ENCODE data around the gene VARS2. TPM values are rescaled to one million over a fixed set of nuclear protein-coding genes. Genes with fewer than 3 reads are reported as not detected.
"Not testable (repeated sequence)": the region's sequence is repeated elsewhere in the genome, so short reads cannot be mapped to it uniquely, and the experiment has no call there.

VARS2 gene
- total RNA-seq, 1 donor from 2014 or later = 28.1 TPM

DNA sequence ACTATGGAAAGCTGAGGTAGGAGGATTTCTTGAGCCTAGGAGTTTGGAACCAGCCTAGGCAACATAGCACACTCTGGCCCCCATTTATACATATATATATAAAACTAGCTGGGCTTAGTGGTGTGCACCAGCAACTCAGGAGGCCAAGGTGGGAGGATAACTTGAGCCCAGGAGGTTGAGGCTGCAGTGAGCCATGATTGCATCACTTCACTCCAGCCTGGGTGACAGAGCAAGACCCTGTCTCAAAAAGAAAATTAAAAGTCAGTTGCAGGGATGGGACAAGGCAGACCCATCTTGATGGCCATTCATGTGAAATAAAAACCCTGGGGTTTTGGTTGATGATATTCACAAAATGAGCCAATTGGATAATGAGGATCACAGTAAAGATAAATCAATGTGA, 12.6 kb upstream of the VARS2 start:
- H3K4me3 ChIP-seq (ENCODE audit: low read depth, low read length) = no peak overlapping the region
- TF ChIP-seq, protein P1, sequence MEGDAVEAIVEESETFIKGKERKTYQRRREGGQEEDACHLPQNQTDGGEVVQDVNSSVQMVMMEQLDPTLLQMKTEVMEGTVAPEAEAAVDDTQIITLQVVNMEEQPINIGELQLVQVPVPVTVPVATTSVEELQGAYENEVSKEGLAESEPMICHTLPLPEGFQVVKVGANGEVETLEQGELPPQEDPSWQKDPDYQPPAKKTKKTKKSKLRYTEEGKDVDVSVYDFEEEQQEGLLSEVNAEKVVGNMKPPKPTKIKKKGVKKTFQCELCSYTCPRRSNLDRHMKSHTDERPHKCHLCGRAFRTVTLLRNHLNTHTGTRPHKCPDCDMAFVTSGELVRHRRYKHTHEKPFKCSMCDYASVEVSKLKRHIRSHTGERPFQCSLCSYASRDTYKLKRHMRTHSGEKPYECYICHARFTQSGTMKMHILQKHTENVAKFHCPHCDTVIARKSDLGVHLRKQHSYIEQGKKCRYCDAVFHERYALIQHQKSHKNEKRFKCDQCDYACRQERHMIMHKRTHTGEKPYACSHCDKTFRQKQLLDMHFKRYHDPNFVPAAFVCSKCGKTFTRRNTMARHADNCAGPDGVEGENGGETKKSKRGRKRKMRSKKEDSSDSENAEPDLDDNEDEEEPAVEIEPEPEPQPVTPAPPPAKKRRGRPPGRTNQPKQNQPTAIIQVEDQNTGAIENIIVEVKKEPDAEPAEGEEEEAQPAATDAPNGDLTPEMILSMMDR (conservative IDR thresholded peaks at IDR 0.05; ENCODE audit: low read depth, low read length) = no peak
- no peak for DNase-seq (ENCODE audit: low read depth)

DNA sequence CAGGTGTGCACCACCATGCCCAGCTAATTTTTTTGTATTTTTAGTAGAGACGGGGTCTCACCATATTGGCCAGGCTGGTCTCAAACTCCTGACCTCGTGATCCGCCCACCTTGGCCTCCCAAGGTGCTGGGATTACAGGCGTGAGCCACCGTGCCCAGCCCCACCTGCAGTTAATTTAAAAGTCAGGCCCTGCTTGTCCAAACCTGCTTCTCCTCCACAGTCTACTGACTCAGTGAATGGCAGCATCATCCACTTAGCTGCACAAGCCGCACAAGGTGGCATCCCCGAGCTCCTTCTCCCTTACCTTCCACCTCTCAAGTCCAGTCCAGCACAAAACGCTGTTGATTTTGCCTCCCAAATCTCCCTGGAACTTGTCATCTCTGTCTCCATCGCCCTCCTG, 11.8 kb upstream of the VARS2 start:
- not testable (repeated sequence) for DNase-seq (ENCODE audit: low read depth)

DNA sequence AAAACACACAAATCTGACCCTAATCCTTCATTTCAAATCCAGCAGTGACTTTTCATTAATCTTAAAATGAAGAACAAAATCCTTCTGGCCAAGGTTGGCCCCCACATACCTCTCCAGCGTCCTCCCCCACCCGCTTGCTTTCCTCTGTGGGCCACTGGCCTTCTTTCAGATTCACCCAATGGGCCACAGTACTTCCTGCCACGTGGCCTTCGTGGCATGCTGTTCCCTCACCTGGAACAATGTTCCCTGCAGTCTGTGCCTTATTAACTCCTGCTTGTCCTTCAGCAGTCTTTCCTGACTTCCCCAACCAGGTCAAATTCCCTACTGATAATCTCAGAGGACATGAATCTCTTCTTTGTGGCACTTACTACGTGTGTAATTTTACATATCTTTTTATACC, 11.3 kb upstream of the VARS2 start:
- TF ChIP-seq, protein P1 (conservative IDR thresholded peaks at IDR 0.05; ENCODE audit: low read depth, low read length) = no peak
- H3K4me3 ChIP-seq (ENCODE audit: low read depth, low read length) = no peak overlapping the region
- no peak for DNase-seq (ENCODE audit: low read depth)

More for the DNA sequence above, 11.8 kb upstream of the VARS2 start:
- H3K4me3 ChIP-seq (ENCODE audit: low read depth, low read length) = not testable (repeated sequence)

DNA sequence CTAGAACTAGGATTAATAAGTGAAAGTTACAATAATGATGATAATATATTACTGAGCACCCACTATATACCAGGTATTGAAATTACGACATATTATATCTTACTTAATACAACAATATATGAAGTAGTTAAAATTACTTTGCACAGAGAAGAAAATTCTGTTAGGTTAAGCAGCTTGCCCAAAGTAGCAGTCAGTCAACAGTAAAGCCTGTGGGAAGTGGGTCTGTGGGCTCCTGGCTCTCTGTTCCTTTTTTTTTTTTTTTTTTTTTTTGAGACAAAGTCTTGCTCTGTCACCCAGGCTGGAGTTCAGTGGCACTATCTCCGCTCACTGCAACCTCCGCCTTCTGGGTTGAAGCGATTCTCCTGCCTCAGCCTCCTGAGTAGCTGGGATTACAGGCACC, 10.8 kb upstream of the VARS2 start:
- no peak overlapping the region for H3K4me3 ChIP-seq (ENCODE audit: low read depth, low read length)
- no peak for DNase-seq (ENCODE audit: low read depth)
- TF ChIP-seq, protein P1 (conservative IDR thresholded peaks at IDR 0.05; ENCODE audit: low read depth, low read length) = no peak

DNA sequence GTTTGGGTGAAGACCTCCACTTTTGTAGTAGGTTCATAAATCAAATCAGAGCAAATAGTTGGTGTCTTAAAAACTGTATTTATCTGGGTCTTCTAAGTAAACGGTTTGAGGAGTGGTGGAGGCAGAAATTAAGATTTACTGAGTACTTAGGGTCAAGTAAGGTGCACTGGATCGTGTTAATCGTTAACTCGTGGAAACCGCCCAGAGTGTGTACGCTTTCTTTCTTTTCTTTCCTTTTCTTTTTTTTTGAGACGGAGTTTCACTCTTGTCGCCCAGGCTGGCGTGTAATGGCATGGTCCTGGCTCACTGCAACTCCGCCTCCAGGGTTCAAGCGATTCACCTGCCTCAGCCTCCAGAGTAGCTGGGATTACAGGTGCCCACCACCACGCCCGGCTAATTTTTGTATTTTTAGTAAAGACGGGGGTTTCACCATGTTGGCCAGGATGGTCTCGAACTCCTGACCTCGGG, 6.7 kb upstream of the VARS2 start:
- not testable (repeated sequence) for DNase-seq (ENCODE audit: low read depth)
- H3K4me3 ChIP-seq (ENCODE audit: low read depth, low read length) = peak overlapping the region; percentile 82

DNA sequence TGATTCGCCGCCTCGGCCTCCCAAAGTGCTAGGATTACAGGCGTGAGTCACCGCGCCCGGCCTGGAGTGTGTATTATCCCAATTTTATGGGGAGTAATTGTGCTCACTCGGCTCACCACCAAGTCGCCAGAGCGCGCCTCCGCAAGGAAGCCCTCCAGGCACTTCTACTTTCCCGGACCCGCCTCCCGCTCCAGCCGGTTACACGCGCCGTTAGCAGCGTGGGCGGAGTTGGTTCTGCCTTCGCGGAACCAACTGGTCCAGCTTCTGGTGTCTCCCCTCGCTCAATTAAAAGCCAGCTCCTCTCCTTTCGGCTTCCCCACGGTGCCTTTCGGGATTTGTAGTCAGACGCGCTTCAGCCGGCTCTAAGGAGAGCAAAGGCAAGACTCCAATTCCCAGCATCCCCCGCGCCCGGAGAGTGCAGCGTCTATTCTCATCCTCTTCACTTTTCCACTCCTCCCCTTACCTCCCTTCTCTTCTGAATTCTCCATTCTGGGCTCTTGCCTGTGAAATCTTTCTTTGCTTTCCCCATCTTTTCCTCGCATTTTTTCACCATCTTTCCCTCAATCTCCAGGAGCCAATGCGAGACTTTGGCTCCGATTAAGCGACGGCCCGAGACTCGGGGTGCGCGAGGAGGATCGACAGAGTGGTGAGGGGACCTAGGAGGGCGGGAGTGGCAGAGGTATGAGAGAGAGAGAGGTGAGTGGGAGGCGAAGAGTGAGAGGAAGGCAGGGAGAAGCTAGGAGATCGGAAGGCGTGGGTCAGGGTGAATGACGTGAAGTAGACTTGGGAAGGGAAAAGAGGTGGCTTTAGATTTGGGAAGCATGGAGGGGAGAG, 6.1 kb upstream of the VARS2 start, which contains the start of gene GTF2H4:
GTF2H4 (plus strand) TSS at position 450 of the 834 bp plus-strand sequence.
- TF ChIP-seq, protein P1 (conservative IDR thresholded peaks at IDR 0.05; ENCODE audit: low read depth, low read length) = no peak
- peak within 1 kb of the TSS; percentile 82 for H3K4me3 ChIP-seq (ENCODE audit: low read depth, low read length)
- peak; percentile 96 for DNase-seq (ENCODE audit: low read depth)

DNA sequence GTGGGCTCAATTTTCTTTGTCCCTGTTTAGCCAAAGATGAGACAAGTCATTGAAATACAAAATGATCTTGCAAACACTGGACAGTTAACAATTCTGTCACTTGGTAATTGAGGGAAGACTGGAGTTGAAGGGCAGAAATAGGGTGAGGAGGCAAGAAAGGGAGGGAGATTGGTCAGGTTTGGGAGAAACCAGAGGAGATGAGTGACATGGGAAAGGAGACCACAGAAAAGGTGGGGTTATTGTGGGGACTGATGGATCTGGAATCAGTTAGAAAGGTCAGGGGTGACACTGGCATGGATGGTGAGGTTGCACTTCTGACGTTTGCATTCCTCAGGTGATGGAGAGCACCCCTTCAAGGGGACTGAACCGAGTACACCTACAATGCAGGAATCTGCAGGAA, 5.3 kb upstream of the VARS2 start:
- TF ChIP-seq, protein P1 (conservative IDR thresholded peaks at IDR 0.05; ENCODE audit: low read depth, low read length) = no peak
- no peak for DNase-seq (ENCODE audit: low read depth)
- H3K4me3 ChIP-seq (ENCODE audit: low read depth, low read length) = peak overlapping the region; percentile 82

DNA sequence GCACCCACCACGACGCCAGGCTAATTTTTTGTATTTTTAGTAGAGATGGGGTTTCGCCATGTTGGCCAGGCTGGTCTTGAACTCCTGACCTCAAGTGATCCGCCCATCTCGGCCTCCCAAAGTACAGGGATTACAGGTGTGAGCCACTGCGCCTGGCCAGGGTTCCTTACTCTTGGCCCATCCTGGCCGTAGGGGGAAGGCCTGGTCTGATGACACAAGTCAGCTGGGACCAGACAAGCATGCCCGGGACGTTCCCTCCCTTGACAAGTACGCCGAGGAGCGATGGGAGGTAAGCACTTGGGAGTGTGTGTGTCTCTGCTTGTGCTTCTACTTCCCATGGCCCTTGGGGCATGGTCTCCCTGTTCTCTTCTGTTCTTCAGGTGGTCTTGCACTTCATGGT, 3.6 kb upstream of the VARS2 start:
- not testable (repeated sequence) for H3K4me3 ChIP-seq (ENCODE audit: low read depth, low read length); DNase-seq (ENCODE audit: low read depth)
